ENCODE results near the gene APOC1.

- no peak for TF ChIP-seq BACH2 (CRISPR knock-in tag; IDR thresholded peaks at IDR 0.05; ENCODE audit: borderline replicate concordance)
- no peak for TF ChIP-seq GLIS3 (CRISPR knock-in tag; IDR thresholded peaks at IDR 0.05)
- no peak for TF ChIP-seq TSHZ2 (CRISPR knock-in tag; IDR thresholded peaks at IDR 0.05)
- TF ChIP-seq PATZ1 (CRISPR knock-in tag; IDR thresholded peaks at IDR 0.05; ENCODE audit: borderline replicate concordance) = no peak
- TF ChIP-seq CSDC2 (CRISPR knock-in tag; IDR thresholded peaks at IDR 0.05) = no peak
- TF ChIP-seq CREB5 (CRISPR knock-in tag; IDR thresholded peaks at IDR 0.05; ENCODE audit: low read depth) = no peak
These were observed 19.5 kb upstream of the APOC1 start for GRCh38 chr19:44894946-44895345.
